Caco-2 (cell line): ENCODE results near the gene LAMC1. TPM values are rescaled to one million over a fixed set of nuclear protein-coding genes. Genes with fewer than 3 reads are reported as not detected.

Experiments
- BruUV-seq: library from RNA; stranded (reverse); fragments of 400-500 nt; replicated peaks from 2 replicates; lab custom pipeline; 2021; lab: Mats Ljungman, UMichigan
- CTCF ChIA-PET: fragments of 300-600 bp; sonication (Branson Sonifier 250); formaldehyde crosslinking; loops from one replicate; lab custom pipeline; 2022; ENCODE audit warnings: antibody characterized with exemption; lab: Charles Lee
- POLR2A ChIA-PET: fragments of 300-600 bp; sonication (Branson Sonifier 250); formaldehyde crosslinking; loops from one replicate; lab custom pipeline; 2022; ENCODE audit warnings: antibody characterized with exemption; lab: Charles Lee
- DNase-seq, 2 experiments: peaks; one replicate each; pipeline versions ENCODE4 v3.0.0 to v3.0.0-alpha.2; 2020 to 2022
- H3K27me3 ChIP-seq: replicated peaks from 2 replicates; pipeline ENCODE4 v1.6.0; 2011; ENCODE audit warnings: low read length; ENCODE audit not compliant: control insufficient read depth, insufficient read depth
- H3K36me3 ChIP-seq: 2 replicates; pipeline ENCODE4 v1.5.1; 2011; ENCODE audit warnings: low read length; ENCODE audit not compliant: control insufficient read depth, insufficient read depth
- H3K4me1 ChIP-seq: fragments of 250-450 bp; sonication (Bioruptor Pico); 2 replicates; pipeline ENCODE4 v1.5.1; 2020; ENCODE audit warnings: mild to moderate bottlenecking
- H3K4me3 ChIP-seq: 2 replicates; pipeline ENCODE4 v1.5.1; 2011; ENCODE audit warnings: low read depth, mild to moderate bottlenecking, control low read depth, low read length
- H3K9me3 ChIP-seq: fragments of 250-450 bp; sonication (Bioruptor Pico); 2 replicates; pipeline ENCODE4 v1.5.1; 2020; ENCODE audit warnings: mild to moderate bottlenecking, moderate library complexity
- H3K27ac Mint-ChIP-seq: one replicate; pipeline ENCODE4 v1.8.0; 2022; ENCODE audit warnings: mixed read lengths; ENCODE audit not compliant: unreplicated experiment
- H3K27me3 Mint-ChIP-seq: one replicate; pipeline ENCODE4 v1.8.0; 2022; ENCODE audit warnings: mixed read lengths; ENCODE audit not compliant: insufficient read depth, unreplicated experiment
- H3K36me3 Mint-ChIP-seq: one replicate; pipeline ENCODE4 v1.8.0; 2022; ENCODE audit warnings: mild to moderate bottlenecking, mixed read lengths; ENCODE audit not compliant: insufficient read depth, unreplicated experiment
- H3K4me1 Mint-ChIP-seq: one replicate; pipeline ENCODE4 v1.8.0; 2022; ENCODE audit warnings: low read depth, mixed read lengths; ENCODE audit not compliant: unreplicated experiment
- H3K4me3 Mint-ChIP-seq: one replicate; pipeline ENCODE4 v1.8.0; 2022; ENCODE audit warnings: mild to moderate bottlenecking, moderate library complexity, mixed read lengths; ENCODE audit not compliant: unreplicated experiment
- H3K9me3 Mint-ChIP-seq: one replicate; pipeline ENCODE4 v1.8.0; 2022; ENCODE audit warnings: mixed read lengths; ENCODE audit not compliant: unreplicated experiment
- CTCF ChIP-seq, 2 experiments: fragments of 200-600 bp in 1 of 2; IDR thresholded peaks; 1 replicate in 1 of 2; 2 replicates in 1 of 2; pipeline versions ENCODE4 v1.5.1 to v1.8.0; 2011 to 2022; ENCODE audit warnings: antibody characterized with exemption in 1 of 2, control low read depth in 1 of 2, inconsistent platforms in 1 of 2, low read depth in 1 of 2, low read length in 1 of 2, mild to moderate bottlenecking in 1 of 2, moderate library complexity in 1 of 2; ENCODE audit not compliant: insufficient read depth in 1 of 2, severe bottlenecking in 1 of 2, unreplicated experiment in 1 of 2
- intact Hi-C: fragments of 100-400 bp; cut with micrococcal nuclease; formaldehyde crosslinking; loops from one replicate; pipeline ENCODE4 v1.10.0; 2022; ENCODE audit not compliant: unreplicated experiment
- total RNA-seq: library from RNA; stranded (reverse); gene quantifications from 2 replicates; pipeline ENCODE4 v1.2.3, GENCODE V29; 2022

The LAMC1 gene
- total RNA-seq, 1 experiment from 2014 or later = 323 TPM

DNA sequence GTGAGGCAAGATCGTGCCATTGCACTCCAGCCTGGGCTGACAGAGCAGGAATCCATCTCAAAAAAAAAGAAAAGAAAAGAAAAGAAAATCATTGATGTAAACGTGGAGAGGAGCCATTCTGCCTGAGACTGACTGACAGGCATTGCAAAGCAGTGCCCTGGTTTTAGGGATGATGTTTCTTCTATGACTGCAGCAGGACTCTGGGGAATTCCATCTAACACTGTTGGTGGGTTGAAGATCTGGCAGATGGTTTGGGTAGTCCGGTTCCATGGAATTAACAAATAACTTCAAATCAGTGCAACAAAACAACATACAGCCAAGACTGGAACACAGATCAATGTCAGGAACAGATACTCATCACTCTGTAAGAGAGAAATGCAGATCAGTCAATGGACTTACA is 145.1 kb downstream of the LAMC1 start:
- ChIA-PET CTCF (no interaction called here), POLR2A (no interaction called here)
- H3K36me3 ChIP-seq = no peaks in the 10 kb centered on the region
- H3K4me3 ChIP-seq = no peak overlapping the region
- H3K9me3 ChIP-seq = no peaks in the 10 kb centered on the region
- no peak overlapping the region for H3K4me3 Mint-ChIP-seq
- intact Hi-C loops = no loop called here
- peaks cover 11% of the 10 kb centered on the region for H3K4me1 ChIP-seq
- no peaks in the 10 kb centered on the region for H3K4me1 Mint-ChIP-seq
- no peaks in the 10 kb centered on the region for H3K36me3 Mint-ChIP-seq
- BruUV-seq = no TSS peak
- TF ChIP-seq CTCF (IDR thresholded peaks at IDR 0.05; ENCODE audit: insufficient read depth in 1 of 2, low read depth in 1 of 2, low read length in 1 of 2, severe bottlenecking in 1 of 2, unreplicated experiment in 1 of 2) = no peak
- H3K27ac Mint-ChIP-seq = no peak overlapping the region
- H3K27me3 ChIP-seq = no peaks in the 10 kb centered on the region
- H3K9me3 Mint-ChIP-seq = no peaks in the 10 kb centered on the region
- H3K27me3 Mint-ChIP-seq = no peaks in the 10 kb centered on the region
- no peak for DNase-seq

DNA sequence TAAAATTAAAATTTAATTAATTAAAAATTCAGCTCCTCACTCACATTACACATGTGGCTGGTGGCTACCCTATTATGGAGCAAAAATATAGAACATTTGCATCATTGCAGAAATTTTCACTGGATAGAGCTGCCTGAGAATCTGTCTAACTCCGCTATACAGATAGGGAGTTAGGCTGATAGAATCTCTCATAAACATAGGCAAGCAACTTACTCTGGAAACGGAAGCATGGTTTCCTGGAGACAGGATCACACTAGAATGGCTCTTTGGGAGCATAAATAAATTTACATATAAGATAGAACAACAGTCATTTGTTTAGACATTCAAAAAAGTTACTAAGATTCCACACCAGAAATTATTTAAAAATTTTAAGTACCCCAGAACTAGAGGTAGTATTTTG is 150.6 kb downstream of the LAMC1 start:
- Histone ChIP-seq H3K4me3 (no peak overlapping the region), H3K9me3 (no peaks in the 10 kb centered on the region), H3K27me3 (no peaks in the 10 kb centered on the region), H3K36me3 (no peaks in the 10 kb centered on the region), H3K4me1 (peaks cover 28% of the 10 kb centered on the region)
- Mint-ChIP-seq H3K27me3 (no peaks in the 10 kb centered on the region), H3K27ac (no peak overlapping the region), H3K4me1 (peaks cover 24% of the 10 kb centered on the region), H3K4me3 (no peak overlapping the region), H3K9me3 (no peaks in the 10 kb centered on the region), H3K36me3 (peaks cover 5% of the 10 kb centered on the region)
- DNase-seq = no peak
- intact Hi-C loops = no loop called here
- no peak for TF ChIP-seq CTCF (IDR thresholded peaks at IDR 0.05; ENCODE audit: insufficient read depth in 1 of 2, low read depth in 1 of 2, low read length in 1 of 2, severe bottlenecking in 1 of 2, unreplicated experiment in 1 of 2)
- ChIA-PET CTCF (no interaction called here), POLR2A (no interaction called here)
- BruUV-seq = no TSS peak

GRCh38 chr1:183175631-183176030 is 152.4 kb downstream of the LAMC1 start:
- BruUV-seq = no TSS peak

More at GRCh38 chr1:183175631-183176030, 152.4 kb downstream of the LAMC1 start:
- intact Hi-C loops = no loop called here
- peaks cover 34% of the 10 kb centered on the region for H3K4me1 Mint-ChIP-seq
- H3K4me3 Mint-ChIP-seq = no peak overlapping the region
- Histone ChIP-seq H3K9me3 (no peaks in the 10 kb centered on the region), H3K4me3 (no peak overlapping the region), H3K27me3 (no peaks in the 10 kb centered on the region), H3K36me3 (no peaks in the 10 kb centered on the region), H3K4me1 (peaks cover 44% of the 10 kb centered on the region)
- H3K9me3 Mint-ChIP-seq = no peaks in the 10 kb centered on the region
- no peak for TF ChIP-seq CTCF (IDR thresholded peaks at IDR 0.05; ENCODE audit: insufficient read depth in 1 of 2, low read depth in 1 of 2, low read length in 1 of 2, severe bottlenecking in 1 of 2, unreplicated experiment in 1 of 2)
- no peak for DNase-seq
- H3K27ac Mint-ChIP-seq = no peak overlapping the region
- H3K27me3 Mint-ChIP-seq = no peaks in the 10 kb centered on the region
- POLR2A ChIA-PET = no interaction called here
- CTCF ChIA-PET = no interaction called here
- H3K36me3 Mint-ChIP-seq = peaks cover 5% of the 10 kb centered on the region
